Left cardiac atrium (tissue), 4 donors: ENCODE measurements around the gene PRDX1. TPM values are rescaled to one million over a fixed set of nuclear protein-coding genes. Genes with fewer than 3 reads are reported as not detected.
"Not testable (repeated sequence)": the region's sequence is repeated elsewhere in the genome, so short reads cannot be mapped to it uniquely, and the experiment has no call there.

Experiments
- ATAC-seq, 2 donors: fragments of 200-7000 bp; cut with Tn5 transposase; one replicate each; pipeline ENCODE4 v1.9.1; 2020; ENCODE audit warnings: mild to moderate bottlenecking in 2 of 2, moderate library complexity in 2 of 2
- DNase-seq: peaks from one replicate; pipeline ENCODE4 v3.0.0-alpha.2; 2020
- intact Hi-C, 2 donors: fragments of 100-400 bp; cut with DNase I; formaldehyde crosslinking; loops; one replicate each; pipeline versions ENCODE4 v1.14.1 to v1.15.1; 2022 to 2023
- total RNA-seq, 2 donors: library from RNA; stranded (reverse); fragmentation: NEBNext Ultra II Directional; extraction: Animal tissue kit (Norgen Biotek cat#: 25700); gene quantifications; one replicate each; pipeline ENCODE4 v1.2.1, GENCODE V29; 2021
- donor health status: DM: no; HTN: yes; CAD: no.
- donor health status: DM: no; HTN: yes; CAD: no; lungs with severe emphysema.
- donor health status: DM: yes; HTN: yes; CAD: no.
- donor health status: Dilated cardiomyopathy.

PRDX1 gene
- total RNA-seq, 2 donors from 2014 or later = 599 to 604 TPM

DNA sequence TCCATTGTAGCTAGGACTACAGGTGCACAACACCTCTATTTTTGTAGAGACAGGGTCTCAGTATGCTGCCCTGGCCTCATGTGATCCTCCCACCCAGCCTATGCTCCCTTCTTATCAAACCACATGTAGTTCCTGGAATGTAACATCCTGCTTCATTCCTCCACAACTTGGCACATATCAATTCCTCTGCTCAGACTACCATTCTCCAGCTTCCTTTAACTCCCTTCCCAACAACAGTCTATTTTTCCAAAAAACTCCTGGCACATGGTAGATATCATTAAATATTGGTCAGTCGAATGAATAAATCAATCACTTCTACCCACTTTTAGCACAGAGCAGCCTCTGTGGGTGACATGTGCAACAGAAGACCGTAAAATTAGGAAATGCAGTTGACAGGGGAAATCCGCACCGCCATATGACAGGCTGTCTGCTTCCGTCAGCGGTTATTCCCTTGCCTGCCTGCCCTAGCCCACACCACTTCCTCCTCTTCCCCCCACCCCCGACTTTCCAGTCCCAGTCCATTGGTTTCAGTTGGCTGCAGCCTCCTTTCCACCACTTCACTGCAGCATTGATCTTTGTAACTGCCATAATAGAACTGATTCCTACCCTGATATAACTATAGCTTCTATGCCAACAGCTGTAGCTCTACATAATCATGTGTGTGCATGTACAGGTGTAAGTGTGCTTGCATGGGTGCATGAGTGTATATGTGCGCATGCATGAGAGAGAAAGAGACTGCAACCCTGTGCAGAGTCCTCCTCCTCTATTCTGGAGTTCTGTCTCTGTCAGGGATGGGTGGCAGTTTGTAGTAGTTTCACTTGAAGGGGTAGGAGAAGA, 22.1 kb upstream of the PRDX1 start:
- DNase-seq = peak; percentile 62
- intact Hi-C loops = no loop called here
- ATAC-seq = peak; percentile 84

DNA sequence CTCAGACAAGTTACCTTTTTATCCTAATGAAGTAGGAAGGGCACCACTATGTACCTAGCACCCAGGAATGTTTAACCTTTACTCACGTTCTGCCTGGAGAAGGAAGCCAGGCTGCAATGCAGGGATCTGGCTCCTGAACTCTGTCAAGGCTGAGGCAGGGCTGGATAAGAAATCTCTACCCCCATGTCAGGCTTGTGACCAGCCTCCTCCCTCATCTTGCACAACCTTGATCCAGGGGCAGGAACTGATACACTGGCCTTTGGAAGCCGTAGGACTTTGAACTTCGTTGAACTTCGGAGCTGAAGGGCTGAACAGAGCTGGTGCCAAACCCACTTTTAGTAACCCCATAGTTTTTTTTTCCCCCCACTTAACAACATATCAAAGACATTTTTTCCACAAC, 20.9 kb upstream of the PRDX1 start:
- no peak for DNase-seq
- intact Hi-C loops = no loop called here
- peak in 1 of 2 donors; percentile 38 for ATAC-seq

DNA sequence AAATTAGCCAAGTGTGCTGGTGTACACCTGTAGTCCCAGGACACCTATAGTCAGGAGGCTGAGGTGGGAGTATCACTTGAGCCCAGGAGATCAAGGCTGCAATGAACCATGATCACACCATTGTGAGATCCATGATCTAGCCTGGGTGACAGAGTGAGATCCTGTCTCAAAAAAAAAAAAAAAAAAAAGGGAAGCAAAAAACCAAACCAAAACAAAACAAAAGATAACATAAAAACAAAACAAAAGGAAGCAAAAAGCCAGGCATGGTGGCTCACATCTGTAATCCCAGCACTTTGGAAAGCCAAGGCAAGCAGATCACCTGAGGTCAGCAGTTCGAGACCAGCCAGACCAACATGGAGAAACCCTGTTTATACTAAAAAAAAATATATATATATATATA, 19.5 kb upstream of the PRDX1 start:
- DNase-seq (no peak), ATAC-seq (no peak)
- intact Hi-C loops = no loop called here

DNA sequence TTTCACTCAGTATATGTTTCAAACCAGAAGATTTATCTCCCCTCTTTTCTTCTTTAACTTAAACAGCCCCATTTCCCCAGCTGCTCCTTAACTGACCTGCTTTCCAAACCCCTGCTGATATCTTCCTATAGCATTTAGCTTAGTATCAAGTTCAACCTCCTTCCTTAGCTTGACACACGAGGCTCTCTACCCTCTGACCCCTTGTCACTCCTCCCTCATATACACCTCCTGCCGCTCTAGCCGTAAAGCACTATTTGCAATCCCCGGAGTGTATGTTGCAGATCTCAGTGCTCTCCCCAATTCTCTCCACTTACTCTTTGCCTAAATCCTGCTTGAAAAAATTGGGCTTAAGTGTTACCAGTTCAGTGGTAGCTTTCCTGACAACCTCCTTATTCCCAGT, 15.2 kb upstream of the PRDX1 start:
- ATAC-seq (no peak), DNase-seq (no peak)
- intact Hi-C loops = no loop called here

DNA sequence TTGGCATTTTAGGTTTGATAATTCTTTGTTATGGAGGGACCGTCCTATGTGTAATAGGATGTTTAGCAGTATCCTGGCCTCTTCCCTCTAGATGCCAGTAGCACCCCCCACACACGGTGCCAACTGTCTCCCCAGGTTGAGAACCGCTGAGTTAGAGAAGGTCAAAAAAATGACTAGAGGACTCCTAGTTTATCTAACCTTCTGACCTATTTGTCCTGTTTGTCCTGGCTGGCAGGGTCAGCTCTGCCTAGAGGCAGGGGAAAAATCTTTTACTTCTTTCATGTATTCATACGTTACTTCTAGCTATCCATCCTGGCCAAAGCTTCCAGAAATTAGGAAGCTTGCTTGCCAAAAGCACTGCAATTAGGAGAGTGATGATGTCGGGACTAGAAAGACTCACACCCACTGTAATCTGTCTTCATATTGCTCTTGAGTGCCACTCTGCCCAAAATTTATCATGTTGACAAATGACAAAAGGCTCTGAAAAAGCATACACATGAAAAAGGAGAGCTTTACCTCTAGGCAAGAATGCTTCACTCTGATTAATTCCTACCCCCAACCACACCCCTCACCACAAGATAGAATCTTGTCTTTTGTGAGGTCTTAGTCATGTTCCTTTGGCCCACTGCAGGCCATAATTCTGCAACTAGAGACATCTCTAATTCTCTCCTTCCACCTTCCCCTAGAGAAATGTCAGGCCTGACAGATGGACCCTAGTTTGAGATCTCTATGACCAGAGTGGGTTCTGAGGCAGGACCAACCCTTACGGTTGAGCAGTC, 14.5 kb upstream of the PRDX1 start:
- DNase-seq (no peak), ATAC-seq (no peak)
- intact Hi-C loops = no loop called here

DNA sequence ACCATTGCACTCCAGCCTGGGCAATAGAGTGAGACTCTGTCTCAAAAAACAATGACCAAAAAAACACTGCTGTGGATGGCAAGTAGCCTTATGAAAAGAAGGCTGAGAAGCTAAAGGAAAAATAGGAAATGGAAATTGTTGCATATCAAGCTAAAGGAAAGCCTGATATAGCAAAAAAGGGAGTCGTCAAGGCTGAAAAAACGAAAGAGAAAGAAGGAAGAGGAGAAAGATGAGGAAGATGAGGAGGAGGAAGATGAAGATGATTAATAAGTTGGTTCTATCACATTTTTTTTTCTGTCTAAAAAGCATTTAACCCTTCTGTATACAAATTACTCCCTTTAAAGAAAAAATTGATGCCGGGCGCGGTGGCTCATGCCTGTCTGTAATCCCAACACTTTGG, 10.2 kb upstream of the PRDX1 start:
- ATAC-seq (no peak), DNase-seq (no peak)
- intact Hi-C loops = no loop called here

DNA sequence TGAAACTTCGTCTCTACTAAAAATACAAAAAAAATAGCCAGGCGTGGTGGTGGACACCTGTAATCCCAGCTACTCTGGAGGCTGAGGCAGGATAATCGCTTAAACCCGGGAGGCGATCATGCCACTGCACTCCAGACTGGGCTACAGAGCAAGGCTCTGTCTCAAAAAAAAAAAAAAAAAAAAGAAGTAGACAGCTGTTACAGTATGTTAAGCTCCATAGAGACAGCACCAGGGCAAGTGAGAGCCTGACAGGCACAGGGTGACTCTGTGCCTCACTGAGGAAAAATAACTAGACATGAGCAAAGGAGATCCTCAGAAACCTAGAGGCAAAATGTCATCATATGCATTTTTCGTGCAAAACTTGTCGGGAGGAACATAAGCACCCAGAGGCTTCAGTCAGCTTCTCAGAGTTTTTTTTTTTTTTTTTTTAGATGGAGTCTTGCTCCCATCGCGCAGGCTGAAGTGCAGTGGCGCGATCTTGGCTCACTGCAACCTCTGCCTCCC, 9.0 kb upstream of the PRDX1 start:
- ATAC-seq = no peak
- no peak for DNase-seq
- intact Hi-C loops = no loop called here

DNA sequence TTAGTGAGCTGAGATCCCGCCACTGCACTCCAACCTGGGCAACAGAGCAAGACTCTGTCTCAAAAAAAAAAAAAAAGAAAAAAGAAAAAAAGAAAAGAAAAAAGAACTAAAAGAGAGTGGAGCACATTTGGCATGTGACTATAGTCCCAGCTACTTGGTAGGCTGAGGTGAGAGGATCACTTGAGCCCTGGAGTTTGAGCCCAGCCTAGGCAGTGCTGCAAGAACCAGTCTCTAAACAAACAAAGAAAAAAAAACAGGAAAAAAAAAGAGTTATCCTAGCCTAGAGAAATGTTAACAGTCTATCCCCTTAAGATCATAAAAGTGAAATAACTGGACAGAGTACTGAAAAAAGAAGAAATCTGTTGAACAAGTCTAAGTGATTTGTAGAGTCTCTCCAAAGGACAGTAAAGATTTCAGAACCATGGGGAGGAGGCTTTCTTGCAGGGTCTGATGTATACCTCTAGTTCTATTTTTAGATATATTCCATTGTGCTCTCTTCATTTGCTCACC, 4.5 kb upstream of the PRDX1 start:
- intact Hi-C loops = no loop called here
- no peak for DNase-seq
- no peak for ATAC-seq

DNA sequence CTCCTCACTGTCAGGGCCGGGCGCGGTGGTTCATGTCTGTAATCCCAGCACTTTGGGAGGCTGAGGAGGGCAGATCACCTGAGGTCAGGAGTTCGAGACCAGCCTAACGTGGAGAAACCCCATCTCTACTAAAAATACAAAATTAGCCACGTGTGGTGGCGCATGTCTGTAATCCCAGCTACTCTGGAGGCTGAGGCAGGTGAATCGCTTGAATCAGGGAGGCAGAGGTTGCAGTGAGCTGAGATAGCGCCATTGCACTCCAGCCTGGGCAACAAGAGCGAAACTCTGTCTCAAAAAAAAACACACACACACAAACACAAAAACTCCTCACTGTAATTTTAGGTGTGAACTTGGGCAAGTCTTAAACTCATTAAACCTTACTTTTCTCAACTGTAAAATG, 2.3 kb upstream of the PRDX1 start:
- DNase-seq, ATAC-seq: not testable (repeated sequence)

DNA sequence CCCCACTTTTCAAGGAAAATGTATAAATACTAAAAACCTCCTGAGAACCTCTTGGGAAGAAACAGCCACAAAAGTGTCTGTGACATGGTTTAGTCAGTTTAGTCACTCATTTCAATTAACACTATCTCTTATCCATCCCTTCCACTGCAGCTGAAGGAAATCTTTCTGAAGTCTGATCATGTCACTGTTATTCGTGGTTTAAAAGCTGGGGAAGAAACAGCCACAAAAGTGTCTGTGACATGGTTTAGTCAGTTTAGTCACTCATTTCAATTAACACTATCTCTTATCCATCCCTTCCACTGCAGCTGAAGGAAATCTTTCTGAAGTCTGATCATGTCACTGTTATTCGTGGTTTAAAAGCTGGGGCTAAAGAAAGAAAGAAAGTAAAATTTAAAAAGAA, 1.8 kb upstream of the PRDX1 start:
- not testable (repeated sequence) for DNase-seq
- intact Hi-C loops = loop anchor here in 1 of 2 donors (5.0 kb wide), 1 partner anchor 49 kb away; no protein-coding TSS in a partner anchor

More for the DNA sequence above, 2.3 kb upstream of the PRDX1 start:
- intact Hi-C loops = loop anchor here in 1 of 2 donors (5.0 kb wide), 1 partner anchor 48 kb away; no protein-coding TSS in a partner anchor

DNA sequence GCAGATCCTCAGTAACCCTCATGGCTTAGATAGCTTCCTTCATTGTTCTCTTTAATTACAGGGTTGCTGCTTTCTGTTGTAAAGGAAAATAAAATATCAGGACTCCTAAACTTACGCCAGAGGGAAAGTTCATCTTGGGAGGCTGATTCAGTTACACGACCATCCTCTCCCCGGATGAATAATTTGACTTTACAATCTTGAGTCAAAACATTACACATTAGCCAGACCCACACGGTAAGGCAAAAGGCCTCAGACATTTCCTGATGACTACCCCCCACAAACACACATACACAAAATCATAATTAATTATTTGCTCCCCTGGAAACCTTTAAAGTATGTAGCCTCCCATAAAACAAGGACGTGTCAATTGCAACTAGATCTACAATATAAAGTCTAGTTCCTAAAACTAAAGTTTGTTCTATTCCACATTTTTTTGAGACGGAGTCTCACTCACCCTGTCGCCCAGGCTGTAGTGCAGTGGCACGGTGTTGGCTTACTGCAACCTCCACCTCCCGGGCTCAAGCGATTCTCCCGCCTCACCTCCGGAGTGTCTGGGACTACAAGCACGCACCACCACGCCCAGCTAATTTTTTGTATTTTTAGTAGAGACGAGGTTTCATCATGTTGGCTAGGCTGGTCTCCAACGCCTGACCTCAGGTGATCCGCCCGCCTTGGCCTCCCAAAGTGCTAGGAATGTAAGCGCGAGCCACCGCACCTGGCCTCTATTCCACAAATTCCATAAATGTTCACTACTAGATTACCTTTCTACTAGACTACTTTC, 830 bp upstream of the PRDX1 start:
- no peak for DNase-seq
- ATAC-seq = no peak
- intact Hi-C loops = loop anchor here in 1 of 2 donors (5.0 kb wide), 1 partner anchor 50 kb away; no protein-coding TSS in a partner anchor

More for the DNA sequence above, 1.8 kb upstream of the PRDX1 start:
- ATAC-seq = not testable (repeated sequence)

DNA sequence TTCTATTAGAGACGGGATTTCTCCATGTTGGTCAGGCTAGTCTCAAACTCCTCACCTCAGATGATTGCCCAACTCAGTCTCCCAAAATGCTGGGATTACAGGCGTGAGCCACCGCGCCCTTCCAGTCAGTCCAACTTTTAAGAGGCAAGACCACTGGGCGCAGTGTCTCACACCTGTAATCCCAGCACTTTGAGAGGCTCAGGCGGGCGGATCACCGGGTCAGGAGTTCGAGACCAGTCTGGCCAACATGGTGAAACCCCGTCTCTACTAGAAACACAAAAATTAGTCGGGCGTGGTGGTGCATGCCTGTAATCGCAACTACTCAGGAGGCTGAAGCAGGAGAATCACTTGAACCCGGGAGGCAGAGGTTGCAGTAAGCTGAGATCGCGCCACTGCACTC, 1.9 kb downstream of the PRDX1 start:
- ATAC-seq, DNase-seq: not testable (repeated sequence)
- intact Hi-C loops = loop anchor here (2.0 to 5.0 kb wide), 2 partner anchors 31 to 53 kb away; partner anchors contain the start of gene AKR1A1 (in 1 of the 2)

DNA sequence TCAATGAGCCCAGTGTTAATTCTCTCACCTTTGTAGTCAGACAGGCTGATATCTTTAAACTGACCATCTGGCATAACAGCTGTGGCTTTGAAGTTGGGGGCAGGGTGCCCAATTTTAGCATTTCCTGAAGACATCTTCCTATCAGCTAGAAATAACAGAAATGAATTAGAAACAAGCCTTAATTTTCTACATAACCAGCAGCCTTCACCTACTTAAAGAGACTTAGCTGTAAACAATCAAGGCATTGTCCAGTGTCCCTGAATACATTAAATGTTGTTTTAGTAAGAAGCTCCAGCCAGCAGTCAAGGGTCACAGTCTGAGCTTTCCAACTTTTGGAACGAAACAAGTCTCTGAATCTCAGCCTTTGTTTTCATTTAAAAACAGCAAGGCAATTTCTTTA, 2.8 kb downstream of the PRDX1 start:
- no peak for ATAC-seq
- intact Hi-C loops = no loop called here

DNA sequence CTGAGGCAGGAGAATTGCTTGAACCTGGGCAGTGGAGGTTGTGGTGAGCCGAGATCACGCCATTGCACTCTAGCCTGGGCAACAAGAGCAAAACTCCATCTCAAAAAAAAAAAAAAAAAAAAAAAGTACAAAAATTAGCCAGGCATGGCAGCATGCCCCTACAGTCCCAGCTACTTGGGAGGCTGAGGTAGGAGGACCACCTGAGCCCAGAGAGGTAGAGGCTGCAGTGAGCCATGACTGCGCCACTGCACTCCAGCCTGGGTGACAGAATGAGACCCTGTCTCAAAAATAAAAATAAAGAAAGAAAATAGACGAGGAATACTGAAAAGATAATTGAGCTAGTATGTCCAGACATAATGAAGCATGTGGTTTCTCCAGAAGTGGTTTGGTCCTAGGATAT, 3.3 kb downstream of the PRDX1 start:
- DNase-seq, ATAC-seq, intact Hi-C loops: not testable (repeated sequence)

More for the DNA sequence above, 2.8 kb downstream of the PRDX1 start:
- DNase-seq = no peak

DNA sequence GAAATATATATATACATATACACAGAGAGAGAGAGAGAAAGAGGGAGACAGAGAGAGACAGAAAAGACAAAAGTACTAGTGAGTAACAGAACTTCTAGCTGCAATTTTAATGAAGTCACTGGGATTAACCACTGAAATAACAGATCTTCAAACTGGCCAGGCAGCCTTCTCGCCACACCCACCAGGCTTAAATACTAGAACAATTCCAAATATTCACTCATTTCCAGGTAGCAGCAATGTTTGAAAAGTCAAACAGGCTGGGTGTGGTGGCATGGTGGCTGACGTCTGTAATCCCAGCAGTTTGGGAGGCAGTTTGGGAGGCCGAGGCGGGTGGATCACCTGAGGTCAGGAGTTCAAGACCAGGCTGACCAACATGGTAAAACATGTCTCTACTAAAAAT, 5.2 kb downstream of the PRDX1 start:
- intact Hi-C loops = no loop called here
- no peak for DNase-seq
- ATAC-seq = no peak

DNA sequence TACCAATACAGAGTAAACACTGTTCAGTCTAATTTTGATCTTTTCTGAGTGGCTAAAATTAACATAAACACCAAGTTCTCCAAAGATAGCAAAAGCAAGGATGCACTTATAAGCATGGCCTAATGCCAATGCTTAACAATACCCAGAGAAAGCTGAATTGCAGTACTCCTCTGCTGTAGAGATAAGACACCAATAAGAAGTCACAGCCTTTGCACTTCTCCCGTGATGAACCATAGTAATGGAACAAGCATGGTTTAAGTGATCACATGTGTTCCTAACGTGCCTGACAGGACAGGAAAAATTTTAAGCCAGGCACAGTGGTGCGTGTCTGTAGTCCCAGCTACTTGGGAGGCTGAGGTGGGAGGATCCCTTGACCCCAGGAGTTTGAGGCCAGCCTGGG, 5.6 kb downstream of the PRDX1 start:
- DNase-seq = no peak
- no peak for ATAC-seq
- intact Hi-C loops = no loop called here

DNA sequence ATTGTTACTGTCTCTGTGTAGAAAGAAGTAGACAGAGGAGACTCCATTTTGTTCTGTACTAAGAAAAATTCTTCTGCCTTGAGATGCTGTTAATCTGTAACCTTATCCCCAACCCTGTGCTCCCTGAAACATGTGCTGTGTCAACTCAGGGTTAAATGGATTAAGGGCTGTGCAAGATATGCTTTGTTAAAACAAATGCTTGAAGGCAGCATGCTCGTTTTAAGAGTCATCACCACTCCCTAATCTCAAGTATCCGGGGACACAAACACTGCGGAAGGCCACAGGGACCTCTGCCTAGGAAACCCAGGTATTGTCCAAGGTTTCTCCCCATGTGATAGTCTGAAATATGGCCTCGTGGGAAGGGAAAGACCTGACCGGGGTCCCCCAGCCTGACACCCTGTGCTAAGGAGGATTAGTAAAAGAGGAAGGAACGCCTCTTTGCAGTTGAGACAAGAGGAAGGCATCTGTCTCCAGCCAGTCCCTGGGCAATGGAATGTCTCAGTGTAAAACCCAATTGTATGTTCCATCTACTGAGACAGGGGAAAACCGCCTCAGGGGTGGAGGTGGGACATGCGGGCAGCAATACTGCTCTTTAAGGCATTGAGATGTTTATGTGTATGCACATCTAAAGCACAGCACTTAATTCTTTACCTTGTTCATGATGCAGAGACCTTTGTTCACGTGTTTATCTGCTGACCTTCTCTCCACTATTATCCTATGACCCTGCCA, 8.0 kb downstream of the PRDX1 start:
- not testable (repeated sequence) for DNase-seq, ATAC-seq
- intact Hi-C loops = loop anchor here in 1 of 2 donors (5.0 kb wide), 1 partner anchor 59 kb away; no protein-coding TSS in a partner anchor

DNA sequence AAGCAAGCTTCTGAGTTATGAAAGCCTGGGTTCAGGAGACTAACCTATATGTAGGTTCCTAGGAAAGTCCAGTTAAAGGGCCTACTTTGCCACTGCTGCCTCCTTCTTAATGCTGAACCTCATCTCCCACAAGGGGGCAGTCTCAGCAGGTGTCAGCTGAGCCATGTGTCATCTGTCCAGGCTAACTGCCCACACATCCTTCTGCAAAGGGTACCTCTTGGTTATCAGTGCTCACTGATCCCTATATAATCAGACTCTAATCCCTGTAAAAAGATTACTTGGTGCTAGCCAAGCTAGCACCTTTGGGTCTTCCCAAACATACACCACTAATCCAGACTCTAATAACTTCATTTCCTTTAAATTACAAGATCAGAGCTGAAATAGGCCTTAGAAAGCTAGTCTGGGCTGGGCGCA, 9.0 kb downstream of the PRDX1 start:
- intact Hi-C loops = loop anchor here in 1 of 2 donors (5.0 kb wide), 1 partner anchor 60 kb away; no protein-coding TSS in a partner anchor
- peak; percentile 49 to 78 for ATAC-seq
- peak; percentile 64 for DNase-seq
